Nucleus accumbens (tissue), 56 donors: Measurements from ENCODE around the gene AMPD3.

Source experiments
- DNase-seq, 56 donors: peaks; one replicate each; lab custom pipeline; 2025; lab: John Stamatoyannopoulos, UW

The AMPD3 gene

DNA sequence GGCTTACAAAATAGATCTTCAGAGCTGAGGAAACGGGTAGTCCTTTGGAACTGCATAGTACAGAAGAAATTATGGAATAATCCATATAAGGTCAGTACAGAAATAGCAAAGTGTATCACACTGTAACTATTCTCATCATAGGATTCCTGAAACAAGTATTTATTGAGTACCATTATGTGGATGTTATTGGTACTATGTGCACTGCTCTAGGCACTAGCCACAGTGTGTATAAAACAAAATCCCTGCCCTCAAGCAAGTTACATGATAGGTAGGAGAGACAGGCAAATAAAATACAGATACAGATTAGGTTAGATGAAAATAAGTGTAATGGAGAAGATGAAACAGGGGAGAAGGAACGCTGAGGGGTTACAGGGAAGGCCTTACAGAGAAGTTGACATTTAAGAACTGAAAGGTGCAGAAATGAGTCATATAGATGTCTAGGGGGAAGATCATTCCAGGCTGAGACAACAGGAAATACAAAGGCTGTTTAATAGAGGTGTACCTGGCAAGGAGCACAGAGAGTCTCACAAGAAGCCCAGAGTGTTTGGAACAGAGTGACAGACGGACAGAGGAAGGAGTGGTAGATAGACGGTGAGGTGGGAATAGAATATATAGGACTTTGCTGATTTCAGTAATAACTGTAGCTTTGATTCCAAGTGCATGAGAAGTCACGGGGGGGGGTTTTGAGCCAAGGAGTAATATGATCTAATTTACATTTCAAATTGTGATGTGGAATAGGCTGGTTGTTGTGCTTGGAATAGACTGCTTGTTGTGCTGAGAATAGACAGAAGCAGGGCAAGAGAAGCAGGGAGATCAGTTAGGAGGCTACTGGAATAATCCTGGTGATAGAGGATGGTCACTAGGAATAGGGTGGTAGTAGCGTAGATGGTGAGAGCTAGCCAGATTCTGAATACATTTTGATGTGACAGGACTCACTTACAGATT is 72.2 kb downstream of the AMPD3 start:
- peak in 24 of 56 donors; percentile 13 to 63 (median 33) for DNase-seq

- DNase-seq: no peak
Measured at GRCh38 chr11:10528121-10528520, 73.1 kb downstream of the AMPD3 start.

DNA sequence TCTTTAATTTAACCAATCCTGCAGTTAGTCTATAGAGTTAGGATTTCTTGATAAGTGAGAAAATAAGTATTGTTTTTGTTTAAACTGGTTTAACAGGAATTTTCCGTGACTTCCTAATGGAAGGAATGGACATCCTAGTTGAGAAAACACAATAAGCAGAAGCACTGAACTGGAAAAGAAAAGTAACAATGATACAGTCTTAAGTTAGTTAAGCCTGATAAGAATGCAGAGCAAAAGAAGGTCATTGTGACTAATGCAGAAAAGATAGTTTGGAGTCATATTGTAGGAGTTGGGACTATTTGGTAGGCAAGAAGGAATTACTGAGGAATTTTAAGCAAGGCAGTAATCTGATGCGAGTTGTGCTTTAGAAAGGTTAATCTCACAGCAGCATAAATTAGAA is 74.2 kb downstream of the AMPD3 start:
- no peak for DNase-seq

GRCh38 chr11:10532526-10532925 is 77.5 kb downstream of the AMPD3 start:
- no peak for DNase-seq

DNA sequence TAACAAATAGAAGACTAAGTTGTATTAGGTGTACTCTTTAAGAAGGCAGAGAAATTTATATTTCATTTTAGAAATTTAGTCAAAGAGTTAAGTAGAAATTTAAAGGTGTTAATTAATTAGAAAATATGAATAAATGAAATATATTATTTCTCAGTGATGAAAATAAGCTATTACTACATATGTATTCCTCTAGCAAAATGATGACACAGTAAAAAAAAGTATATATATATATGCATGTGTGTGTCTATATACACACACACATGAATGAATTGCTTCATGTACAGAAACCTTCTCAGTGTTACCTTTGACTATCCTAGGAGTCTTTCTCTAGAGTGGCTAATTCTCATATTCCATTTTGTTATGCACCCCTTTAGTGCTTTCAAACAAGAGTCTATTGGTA is 78.3 kb downstream of the AMPD3 start:
- no peak for DNase-seq

DNA sequence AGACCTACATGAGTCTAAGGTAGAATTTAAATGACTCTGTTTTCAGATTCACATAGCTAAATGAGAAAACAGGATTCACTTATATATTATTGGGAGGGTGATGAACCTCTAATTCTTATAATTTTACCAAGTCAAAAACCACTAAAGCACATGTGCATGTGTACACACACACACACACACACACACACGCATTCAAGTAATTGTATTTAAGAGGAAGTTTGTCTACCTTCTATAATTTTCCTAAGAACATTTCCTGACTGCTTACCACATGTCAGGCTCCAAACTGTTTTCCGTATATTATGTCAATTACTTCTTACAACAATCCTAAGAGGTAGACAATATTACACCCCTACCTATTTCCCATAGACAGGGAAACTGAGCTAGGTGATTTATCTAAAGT is 79.3 kb downstream of the AMPD3 start:
- no peak for DNase-seq

DNA sequence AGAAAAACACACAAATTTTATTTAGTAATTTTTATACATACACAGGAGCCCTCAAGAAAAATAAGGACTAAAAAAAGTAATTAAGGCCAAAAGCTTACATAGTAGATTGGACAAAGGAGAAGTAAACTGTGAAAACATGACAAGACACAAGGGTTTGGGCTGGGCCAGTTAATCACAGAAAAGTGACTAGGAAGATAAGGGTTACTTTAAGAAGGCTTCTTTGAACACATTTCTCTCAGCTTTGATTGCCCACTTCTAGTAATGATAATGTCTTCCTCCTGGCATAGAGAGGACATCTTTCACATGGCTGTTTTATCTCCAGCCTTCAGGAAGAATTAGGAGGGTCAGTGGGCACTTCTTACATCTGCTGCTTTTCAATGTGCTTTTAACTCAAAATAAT is 82.5 kb downstream of the AMPD3 start:
- no peak for DNase-seq

DNA sequence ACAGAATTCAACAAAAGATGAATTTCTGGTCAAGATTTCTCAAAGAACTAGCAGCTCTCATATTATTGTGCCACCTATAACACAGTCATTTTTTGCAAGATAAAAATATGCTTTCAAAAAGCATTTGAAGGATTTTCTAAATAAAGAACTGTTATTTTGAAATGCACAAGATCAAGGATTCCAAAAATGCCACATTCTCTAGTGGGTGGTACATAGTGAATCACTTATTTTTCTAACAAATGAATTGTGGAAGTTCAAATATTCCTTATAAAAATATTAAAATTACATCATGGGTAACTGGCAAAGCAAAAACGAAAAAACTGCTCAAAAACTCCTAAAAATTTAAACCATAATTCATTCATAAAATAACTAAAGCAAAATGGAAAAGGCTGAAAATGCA is 83.9 kb downstream of the AMPD3 start:
- DNase-seq: no peak

DNA sequence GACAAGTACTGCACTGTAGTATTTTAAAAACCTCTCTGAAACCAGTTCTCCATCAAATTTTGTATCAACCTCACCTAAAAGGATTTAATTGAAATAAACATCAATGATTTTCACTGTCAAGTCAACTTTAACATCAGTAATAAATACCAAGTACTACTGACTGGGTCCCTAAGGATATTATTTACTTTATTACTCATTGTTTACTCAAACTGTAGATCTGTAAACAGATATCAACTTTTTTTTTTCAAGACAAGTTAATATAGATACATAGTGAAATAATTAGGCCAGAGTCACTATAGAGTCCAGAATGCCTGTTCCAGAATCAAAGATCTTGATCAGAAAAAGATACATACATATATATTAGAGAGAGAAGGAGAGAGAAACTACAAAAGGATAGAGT is 84.3 kb downstream of the AMPD3 start:
- no peak for DNase-seq

GRCh38 chr11:10540546-10540914 is 85.5 kb downstream of the AMPD3 start:
- DNase-seq: peak in 6 of 56 donors; percentile 16 to 70 (median 58)

GRCh38 chr11:10540915-10541560 is 86.0 kb downstream of the AMPD3 start, which contains the start of gene RNF141:
Gene RNF141 (minus strand): TSS chr11:10541187. CDS start chr11:10534158, 7,029 bp downstream.
- peak; percentile 42 to 98 (median 89) for DNase-seq

DNA sequence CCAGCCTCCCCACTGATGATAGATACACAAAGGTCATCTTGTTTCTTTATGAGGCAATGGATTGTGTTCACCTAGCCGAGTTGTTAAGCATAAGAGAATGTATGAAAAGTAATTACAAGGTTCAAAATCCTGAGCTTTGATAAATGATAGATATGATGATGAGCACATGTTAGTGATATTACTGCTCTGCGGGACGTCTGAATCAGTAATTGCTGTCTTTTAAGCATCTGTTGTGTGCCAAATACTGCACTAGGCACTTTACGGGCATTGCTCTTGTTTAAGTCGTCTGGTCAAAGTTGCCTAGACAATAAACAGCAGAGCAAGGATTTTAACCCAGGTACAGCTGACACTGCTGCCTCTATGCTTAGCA is 86.5 kb downstream of the AMPD3 start:
- no peak for DNase-seq

DNA sequence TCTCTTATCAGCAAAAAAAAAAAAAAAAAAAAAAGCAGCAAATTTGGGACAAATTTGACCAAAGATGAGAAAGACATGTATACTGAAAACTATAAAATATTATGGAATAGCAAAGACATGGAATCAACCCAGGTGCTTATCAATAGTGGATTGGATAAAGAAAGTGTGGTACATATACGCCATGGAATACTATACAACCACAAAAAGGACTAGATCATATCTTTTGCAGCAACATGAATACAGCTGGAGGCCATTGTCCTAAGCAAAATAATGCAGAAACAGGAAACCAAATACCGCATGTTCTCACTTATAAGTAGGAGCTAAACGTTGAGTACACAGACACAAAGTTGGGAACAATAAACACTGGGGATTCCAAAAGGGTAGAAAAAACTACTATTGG is 87.7 kb downstream of the AMPD3 start:
- no peak for DNase-seq

- DNase-seq: no peak
Measured at GRCh38 chr11:10543782-10544181, 88.7 kb downstream of the AMPD3 start.

DNA sequence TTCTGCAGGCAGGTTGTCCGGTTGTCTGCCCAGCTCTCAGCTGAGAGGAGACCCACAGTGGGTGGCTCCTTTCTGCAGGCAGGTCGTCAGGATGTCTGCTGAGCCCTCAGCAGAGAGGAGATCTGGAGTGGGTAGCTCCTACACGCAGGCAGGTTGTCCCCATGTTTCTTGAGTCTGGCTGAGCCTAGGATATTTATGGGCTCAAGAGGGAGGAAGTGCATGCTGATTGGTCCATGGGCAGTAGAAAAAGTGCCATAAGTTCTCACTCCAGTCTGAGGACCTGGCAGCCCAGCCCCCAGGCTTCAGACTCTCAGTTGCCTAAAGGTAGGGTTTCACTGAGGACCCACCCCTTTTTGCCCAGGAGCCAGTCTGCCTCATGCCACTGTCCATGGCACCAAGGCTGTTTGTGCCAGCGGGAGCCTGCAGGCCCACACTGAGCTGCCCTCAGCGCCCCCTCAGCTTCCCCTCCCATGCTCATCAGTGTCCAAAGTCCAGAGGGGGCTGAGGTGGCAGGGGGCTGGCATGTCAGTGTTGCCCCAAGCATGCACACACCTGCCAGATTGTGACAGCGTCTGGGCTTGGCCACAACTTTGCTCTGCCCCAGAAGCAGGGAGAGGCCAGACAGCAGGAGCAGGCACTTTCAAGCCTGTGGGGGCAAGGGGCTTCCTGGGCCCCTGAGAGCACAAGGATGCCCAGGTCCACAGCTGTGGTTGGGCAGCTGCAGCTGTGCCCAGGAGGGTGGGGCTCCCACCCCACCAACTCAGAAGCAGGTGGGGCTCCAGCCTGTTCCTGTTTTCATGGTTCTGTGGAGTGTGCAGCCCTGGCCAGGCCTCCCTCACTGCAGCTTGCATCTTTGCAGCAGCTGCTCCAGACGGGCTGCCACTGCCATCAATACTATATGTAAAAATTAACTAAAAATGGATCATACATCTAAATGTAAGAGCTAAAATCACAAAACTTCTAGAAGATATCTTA is 89.7 kb downstream of the AMPD3 start:
- no peak for DNase-seq

- no peak for DNase-seq
Measured at GRCh38 chr11:10550503-10551289, 95.6 kb downstream of the AMPD3 start.

DNA sequence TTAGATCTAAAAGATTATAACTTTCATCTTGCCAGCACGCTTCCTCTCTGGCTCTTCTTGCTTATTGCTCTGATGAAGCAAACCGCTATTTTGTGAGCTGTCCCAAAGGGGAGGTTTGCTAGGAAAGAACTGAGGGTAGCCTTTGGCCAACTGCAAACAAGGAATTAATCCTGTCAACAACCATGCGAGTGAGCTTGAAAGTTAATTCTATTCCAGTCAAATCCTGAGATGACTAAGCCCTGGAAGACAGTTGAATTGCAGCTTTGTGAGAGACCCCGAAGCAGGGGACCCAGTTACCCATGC is 96.2 kb downstream of the AMPD3 start:
- DNase-seq: no peak

GRCh38 chr11:10551845-10552352 is 96.8 kb downstream of the AMPD3 start:
- DNase-seq: no peak

DNA sequence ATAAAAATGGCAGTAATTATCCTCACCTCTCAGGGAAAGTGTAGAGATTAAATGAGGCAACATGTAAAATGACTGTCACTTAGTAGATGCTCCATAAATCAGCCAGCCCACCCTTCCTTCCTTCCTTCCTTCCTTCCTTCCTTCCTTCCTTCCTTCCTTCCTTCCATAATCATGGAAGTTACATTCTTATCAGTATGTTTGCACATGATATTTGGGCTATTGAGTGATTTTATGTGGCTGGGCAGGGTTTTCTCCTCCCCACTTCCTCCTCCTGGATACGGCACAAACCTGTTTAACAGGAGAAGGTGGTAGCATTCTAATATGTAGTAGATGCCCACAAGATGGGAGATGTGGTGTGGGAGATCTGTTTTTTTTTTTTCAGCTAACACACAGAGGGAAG is 101.5 kb downstream of the AMPD3 start:
- DNase-seq: no peak
